K562 (cell line): ENCODE measurements around the gene SNX1. TPM values are rescaled to one million over a fixed set of nuclear protein-coding genes. Genes with fewer than 3 reads are reported as not detected.
A peak's percentile ranks its signal among the peaks of the same experiment; 100 is the strongest.

ENCODE experiments used
- ATAC-seq: fragments of 200-7000 bp; cut with Tn5 transposase; 3 replicates; pipeline ENCODE4 v1.9.1; 2020; ENCODE audit warnings: moderate library complexity
- BruUV-seq: library from RNA; stranded (reverse); fragments of 400-500 nt; replicated peaks from 2 replicates; lab custom pipeline; 2021; lab: Mats Ljungman, UMichigan
- CTCF ChIA-PET: fragments of 300-600 bp; formaldehyde crosslinking; extraction: SDS; loops from one replicate; lab custom pipeline; 2021; ENCODE audit warnings: low intra/inter-chr PET ratio; lab: Yijun Ruan, JAX
- POLR2A ChIA-PET: fragments of 300-600, 350-650 bp; sonication (Branson Sonifier 250); formaldehyde crosslinking; extraction: SDS; loops from one replicate; lab custom pipeline; 2021; ENCODE audit warnings: antibody characterized with exemption, inconsistent platforms; lab: Yijun Ruan, JAX
- DNase-seq, 4 experiments: peaks; one replicate each; pipeline versions ENCODE4 v3.0.0 to v3.0.0-alpha.2; 2011 to 2018; ENCODE audit warnings: low spot score in 3 of 4, mixed read lengths in 3 of 4; ENCODE audit errors: extremely low read depth in 1 of 4
- FAIRE-seq: peaks from 2 replicates; lab custom pipeline; 2011; peaks lifted over from hg19 to GRCh38; lab: Jason Lieb, UNC
- H2AFZ ChIP-seq: 2 replicates; pipeline ENCODE4 v1.6.0; 2011; ENCODE audit warnings: low read depth, low read length, control low read depth, inconsistent platforms
- H3K27ac ChIP-seq: fragments of 200-600 bp; 3 replicates; pipeline ENCODE4 v1.8.0; 2011; ENCODE audit warnings: low read depth, mild to moderate bottlenecking, control low read depth, inconsistent platforms, low read length, moderate library complexity, mixed read lengths; ENCODE audit errors: extremely low read depth
- H3K27me3 ChIP-seq, 2 experiments: fragments of 300-600 bp in 1 of 2; 2 replicates in 1 of 2; 3 replicates in 1 of 2; pipeline versions ENCODE4 v1.6.0 to v1.8.0; 2011; ENCODE audit warnings: inconsistent platforms in 2 of 2, low read length in 2 of 2, mild to moderate bottlenecking in 1 of 2, mixed read lengths in 1 of 2, moderate library complexity in 1 of 2; ENCODE audit not compliant: control insufficient read depth in 2 of 2, insufficient read depth in 2 of 2
- H3K36me3 ChIP-seq: fragments of 300-600 bp; 3 replicates; pipeline ENCODE4 v1.8.0; 2011; ENCODE audit warnings: mild to moderate bottlenecking, low read length, inconsistent platforms; ENCODE audit not compliant: control insufficient read depth, insufficient read depth
- H3K4me1 ChIP-seq, 2 experiments: fragments of 200-600 bp in 1 of 2; replicated peaks in 1 of 2; 2 replicates in 1 of 2; 3 replicates in 1 of 2; pipeline versions ENCODE4 v1.5.1 to v1.8.0; 2011; ENCODE audit warnings: inconsistent platforms in 2 of 2, low read length in 2 of 2, mild to moderate bottlenecking in 1 of 2, mixed read lengths in 1 of 2, moderate library complexity in 1 of 2; ENCODE audit not compliant: control insufficient read depth in 2 of 2, insufficient read depth in 2 of 2
- H3K4me2 ChIP-seq: 2 replicates; pipeline ENCODE4 v1.6.1; 2011; ENCODE audit warnings: low read length, control low read depth, inconsistent platforms, mixed read lengths; ENCODE audit not compliant: insufficient read depth
- H3K4me3 ChIP-seq: fragments of 200-600 bp; sonication (generic), shearing (Covaris generic); 2 replicates; pipeline ENCODE4 v1.5.1; 2016; ENCODE audit warnings: control low read depth, inconsistent platforms
- H3K79me2 ChIP-seq: fragments of 200-600 bp; 3 replicates; pipeline ENCODE4 v1.8.0; 2011; ENCODE audit warnings: low read length, inconsistent platforms; ENCODE audit not compliant: control insufficient read depth, insufficient read depth
- H3K9ac ChIP-seq, 2 experiments: 2 replicates each; pipeline versions ENCODE4 v1.6.0 to v1.6.1; 2011; ENCODE audit warnings: low read depth in 2 of 2, low read length in 2 of 2, control low read depth in 1 of 2, inconsistent platforms in 1 of 2, mild to moderate bottlenecking in 1 of 2, mixed read lengths in 1 of 2; ENCODE audit not compliant: insufficient read depth in 1 of 2
- H3K9me1 ChIP-seq: one replicate; pipeline ENCODE4 v1.6.0; 2011; ENCODE audit warnings: inconsistent platforms, mild to moderate bottlenecking, low read length, moderate library complexity; ENCODE audit not compliant: control insufficient read depth, insufficient read depth
- H3K9me3 ChIP-seq: replicated peaks from 2 replicates; pipeline ENCODE4 v1.5.1; 2011; ENCODE audit warnings: low read depth, low read length, inconsistent platforms; ENCODE audit not compliant: control insufficient read depth, insufficient read depth
- H4K20me1 ChIP-seq: replicated peaks from 2 replicates; pipeline ENCODE4 v1.6.1; 2011; ENCODE audit warnings: low read length, inconsistent platforms, mixed read lengths; ENCODE audit not compliant: control insufficient read depth, insufficient read depth
- CEBPB ChIP-seq: fragments of 450-650 bp; IDR thresholded peaks from 2 replicates; pipeline ENCODE4 v1.6.1; 2016; ENCODE audit warnings: missing genetic modification characterization, missing compliant biosample characterization
- ELK3 ChIP-seq: fragments of 450-650 bp; formaldehyde crosslinking; IDR thresholded peaks from 2 replicates; pipeline ENCODE4 v1.4.0; 2020; ENCODE audit warnings: mild to moderate bottlenecking
- JUND ChIP-seq, 2 experiments: IDR thresholded peaks; 2 replicates in 1 of 2; 3 replicates in 1 of 2; pipeline ENCODE4 v1.6.1; 2011; ENCODE audit warnings: borderline replicate concordance in 2 of 2, low read depth in 2 of 2, low read length in 2 of 2, improper control_type of control experiment in 1 of 2, missing biosample characterization in 1 of 2, missing genetic modification characterization in 1 of 2, missing genetic modification reagents in 1 of 2
- ZFX ChIP-seq: sonication (generic); formaldehyde crosslinking; IDR thresholded peaks from 2 replicates; pipeline ENCODE4 v1.8.0; 2022; ENCODE audit warnings: mild to moderate bottlenecking, missing genetic modification reagents, moderate library complexity
- ZNF224 ChIP-seq: sonication (generic); formaldehyde crosslinking; IDR thresholded peaks from 2 replicates; pipeline ENCODE4 v1.8.0; 2022; ENCODE audit warnings: mild to moderate bottlenecking, missing genetic modification reagents
- ZNF668 ChIP-seq: fragments of 250-450 bp; sonication (Bioruptor Pico); IDR thresholded peaks from 2 replicates; pipeline ENCODE4 v1.8.0; 2022; ENCODE audit warnings: mild to moderate bottlenecking, inconsistent platforms
- ZNF79 ChIP-seq: fragments of 250-450 bp; sonication (Bioruptor Pico); IDR thresholded peaks from 2 replicates; pipeline ENCODE4 v1.4.0; 2020; ENCODE audit warnings: low read depth, mild to moderate bottlenecking, moderate library complexity
- WGBS: fragments of 100-300 bp; shearing (Covaris generic); methylation state at CpG from one replicate; pipeline ENCODE4 v1.1.6; 2016; ENCODE audit warnings: low coverage, mixed read lengths; ENCODE audit not compliant: insufficient coverage; ENCODE audit errors: missing lambda C conversion rate; 5-methylcytosine and 5-hydroxymethylcytosine counted together
- in situ Hi-C: fragments of 300-500 bp; cut with MboI; formaldehyde crosslinking; loops from 4 replicates; pipeline ENCODE4 v1.15.0; 2018; ENCODE audit warnings: inconsistent platforms, mixed read lengths
- intact Hi-C: fragments of 100-400 bp; cut with micrococcal nuclease; formaldehyde crosslinking; loops from 2 replicates; pipeline ENCODE4 v1.14.2; 2022
- polyA plus RNA-seq, 8 experiments: library from polyadenylated mRNA; depleted of rRNA in 4 of 8; stranded (reverse) in 5 of 8; unstranded in 3 of 8; fragments of >200 nt; fragmentation: Nextera tagmentation in 2 of 8; fragmentation: Illumina TruSeq in 1 of 8; extraction: Ambion mirVana in 2 of 8; extraction: Trizol in 1 of 8; gene quantifications; 2 replicates each; pipeline versions ENCODE4 v1.2.1 to v1.2.3, GENCODE V29; 2011 to 2014; ENCODE audit warnings: inconsistent platforms in 1 of 8, missing spikeins in 1 of 8
- total RNA-seq, 7 experiments: library from RNA; depleted of rRNA in 6 of 7; stranded (reverse); fragments of >200 nt in 6 of 7; fragmentation: Illumina TruSeq in 2 of 7; extraction: Trizol in 2 of 7; gene quantifications; 2 replicates each; pipeline versions ENCODE4 v1.2.1 to v1.2.3, GENCODE V29; 2011 to 2021; ENCODE audit warnings: low replicate concordance in 1 of 7
- TF ChIP-seq, protein P1 (sequence below): fragments of 250-450 bp; sonication (Bioruptor Pico); IDR thresholded peaks from 2 replicates; pipeline ENCODE4 v1.8.0; 2022; ENCODE audit warnings: moderate library complexity, mild to moderate bottlenecking, inconsistent platforms

Gene SNX1
- total and polyA plus RNA-seq, 9 of the 15 experiments (the other 6 are each of a cell fraction or from before 2014, with no cell fraction given), result 11.0 to 105 (median 59.9) TPM

DNA sequence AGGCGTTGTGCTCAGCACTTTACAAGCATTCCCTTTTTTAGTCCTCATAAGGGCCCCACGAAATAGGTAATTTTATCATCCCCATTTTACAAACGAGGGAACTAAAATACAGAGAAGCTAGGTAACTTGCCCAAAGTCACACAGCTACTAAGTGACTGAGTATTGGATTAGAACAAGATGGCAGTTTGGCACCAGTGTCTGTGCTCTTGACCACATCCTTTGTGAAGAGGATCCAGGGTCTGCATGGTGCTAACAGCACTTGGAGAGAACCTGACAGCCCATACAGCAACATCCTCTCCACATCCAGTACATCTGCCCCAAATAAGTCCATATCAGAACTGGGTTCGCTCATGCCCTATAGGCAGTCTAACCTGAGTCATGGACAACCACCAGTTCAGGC is 27.6 kb upstream of the SNX1 start:
- Histone ChIP-seq H3K9me3 (no peaks in the 10 kb centered on the region), H3K4me3 (no peak overlapping the region), H3K27ac (no peak overlapping the region), H3K9ac (no peak overlapping the region), H3K9me1 (no peaks in the 10 kb centered on the region), H3K27me3 (no peaks in the 10 kb centered on the region), H3K79me2 (no peaks in the 10 kb centered on the region), H3K36me3 (peaks cover 30% of the 10 kb centered on the region), H3K4me1 (peaks cover 3 to 29% of the 10 kb centered on the region in 2 experiments; a peak in 4 of 5 replicates), H3K4me2 (no peak overlapping the region), H4K20me1 (peaks cover 5% of the 10 kb centered on the region; the same call in 1 of the 2 replicates)
- WGBS, result 49% methylated on average over 4 of the region's 4 CpGs
- in situ Hi-C loops, result loop anchor here (5.0 to 25.0 kb wide), 3 partner anchors 456 to 781 kb away; partner anchors contain the start of gene APH1B
- CTCF ChIA-PET, result interaction anchor here (0.8 to 3.3 kb wide), 4 partner anchors 315 to 1020 kb away, joined by 3 to 12 read pairs (median 6); no protein-coding TSS in a partner anchor
- ATAC-seq, result no peak
- no TSS peak for BruUV-seq
- intact Hi-C loops, result loop anchor here (2.0 to 5.0 kb wide), 5 partner anchors 85 to 781 kb away; partner anchors contain the start of gene FBXL22
- peak; percentile 40 for FAIRE-seq
- POLR2A ChIA-PET, result interaction anchor here (0.7 kb wide), 1 partner anchor 619 kb away, joined by 3 read pairs; no protein-coding TSS in a partner anchor
- TF ChIP-seq ZFX, result no peak
- no peak for TF ChIP-seq ELK3 (CRISPR knock-in tag)
- no peak for TF ChIP-seq ZNF224 (CRISPR knock-in tag)
- TF ChIP-seq, protein P1, sequence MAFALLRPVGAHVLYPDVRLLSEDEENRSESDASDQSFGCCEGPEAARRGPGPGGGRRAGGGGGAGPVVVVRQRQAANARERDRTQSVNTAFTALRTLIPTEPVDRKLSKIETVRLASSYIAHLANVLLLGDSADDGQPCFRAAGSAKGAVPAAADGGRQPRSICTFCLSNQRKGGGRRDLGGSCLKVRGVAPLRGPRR (CRISPR knock-in tag), result no peak
- no peak for TF ChIP-seq CEBPB (tag)
- TF ChIP-seq ZNF668 (CRISPR knock-in tag), result no peak
- TF ChIP-seq JUND (IDR thresholded peaks at IDR 0.05; ENCODE audit: borderline replicate concordance, low read depth, low read length), result no peak
- TF ChIP-seq JUND (tag; IDR thresholded peaks at IDR 0.05; ENCODE audit: borderline replicate concordance, low read depth, low read length), result no peak
- TF ChIP-seq ZNF79 (CRISPR knock-in tag), result no peak
- TF ChIP-seq, all 486 proteins: peak for 0
- DNase-seq, result peak in 1 of 4 experiments; percentile 4
- H2AFZ ChIP-seq, result no peak overlapping the region
